22Rv1 (cell line): ENCODE measurements around the gene PAQR9.

Experiments used
- H3K27ac ChIP-seq: fragments of 450-650 bp; 2 replicates; pipeline ENCODE4 v1.5.1; 2017
- ZFX ChIP-seq: fragments of 450-650 bp; IDR thresholded peaks from 2 replicates; pipeline ENCODE4 v1.6.1; 2017; ENCODE audit warnings: antibody characterized with exemption, borderline replicate concordance
- TF ChIP-seq, protein P1 (sequence below): fragments of 450-650 bp; IDR thresholded peaks from 2 replicates; pipeline ENCODE4 v1.5.1; 2017; ENCODE audit warnings: mild to moderate bottlenecking

Gene PAQR9

DNA sequence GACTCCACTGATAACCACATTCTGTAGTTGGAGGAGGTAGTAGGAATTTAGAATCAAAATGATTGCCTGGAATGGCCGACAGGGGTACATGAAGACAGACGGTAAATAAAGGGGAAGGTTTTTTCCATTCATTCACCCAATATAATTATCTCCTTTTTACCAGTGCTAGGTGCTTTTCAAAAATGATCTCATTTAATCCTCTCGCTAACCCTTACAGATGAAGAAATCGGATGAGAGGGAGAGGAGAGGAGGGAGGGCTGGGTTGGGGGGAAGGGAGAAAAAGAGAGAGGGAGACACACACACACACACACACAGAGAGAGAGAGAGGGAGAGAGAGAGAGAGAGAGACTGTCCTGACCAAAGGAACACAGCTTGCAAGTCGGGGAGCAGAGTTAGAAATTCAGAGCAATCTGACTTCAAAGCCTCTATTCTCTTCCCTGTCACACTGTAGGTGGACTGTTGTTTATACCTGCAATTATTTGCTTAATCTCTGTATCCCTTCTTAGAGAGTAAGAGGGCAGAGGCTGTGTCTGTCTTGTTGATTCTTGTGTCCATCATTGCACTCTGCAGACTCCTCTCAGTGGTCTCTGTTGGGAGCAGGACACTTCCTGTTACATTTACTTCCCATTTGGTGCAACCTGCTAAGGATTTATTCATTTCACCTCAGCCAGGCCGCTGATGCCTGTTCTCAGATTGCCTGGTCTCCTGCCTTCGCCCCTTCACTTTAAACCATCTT, 18.7 kb upstream of the PAQR9 start:
- no peak for TF ChIP-seq ZFX
- TF ChIP-seq, protein P1, sequence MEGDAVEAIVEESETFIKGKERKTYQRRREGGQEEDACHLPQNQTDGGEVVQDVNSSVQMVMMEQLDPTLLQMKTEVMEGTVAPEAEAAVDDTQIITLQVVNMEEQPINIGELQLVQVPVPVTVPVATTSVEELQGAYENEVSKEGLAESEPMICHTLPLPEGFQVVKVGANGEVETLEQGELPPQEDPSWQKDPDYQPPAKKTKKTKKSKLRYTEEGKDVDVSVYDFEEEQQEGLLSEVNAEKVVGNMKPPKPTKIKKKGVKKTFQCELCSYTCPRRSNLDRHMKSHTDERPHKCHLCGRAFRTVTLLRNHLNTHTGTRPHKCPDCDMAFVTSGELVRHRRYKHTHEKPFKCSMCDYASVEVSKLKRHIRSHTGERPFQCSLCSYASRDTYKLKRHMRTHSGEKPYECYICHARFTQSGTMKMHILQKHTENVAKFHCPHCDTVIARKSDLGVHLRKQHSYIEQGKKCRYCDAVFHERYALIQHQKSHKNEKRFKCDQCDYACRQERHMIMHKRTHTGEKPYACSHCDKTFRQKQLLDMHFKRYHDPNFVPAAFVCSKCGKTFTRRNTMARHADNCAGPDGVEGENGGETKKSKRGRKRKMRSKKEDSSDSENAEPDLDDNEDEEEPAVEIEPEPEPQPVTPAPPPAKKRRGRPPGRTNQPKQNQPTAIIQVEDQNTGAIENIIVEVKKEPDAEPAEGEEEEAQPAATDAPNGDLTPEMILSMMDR, result no peak
- no peak overlapping the region for H3K27ac ChIP-seq

DNA sequence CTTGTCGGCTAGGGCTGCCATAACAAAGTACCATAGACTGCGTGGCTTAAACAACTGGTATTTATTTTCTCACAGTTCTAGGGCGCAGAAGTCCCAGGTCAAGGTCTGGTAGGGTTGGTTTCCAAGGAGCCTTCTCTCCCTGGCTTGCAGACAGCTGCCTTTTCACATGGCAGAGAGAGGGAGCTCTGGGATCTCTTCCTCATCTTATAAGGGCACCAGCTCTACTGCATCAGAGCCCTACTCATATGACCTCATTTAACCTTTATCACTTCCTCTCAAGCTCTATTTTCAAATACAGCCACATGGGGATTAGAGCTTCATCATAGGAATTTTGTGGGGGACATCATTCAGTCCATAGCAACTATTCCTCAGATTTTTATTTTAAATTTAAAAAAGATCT, 17.6 kb upstream of the PAQR9 start:
- H3K27ac ChIP-seq, result no peak overlapping the region
- no peak for TF ChIP-seq ZFX

DNA sequence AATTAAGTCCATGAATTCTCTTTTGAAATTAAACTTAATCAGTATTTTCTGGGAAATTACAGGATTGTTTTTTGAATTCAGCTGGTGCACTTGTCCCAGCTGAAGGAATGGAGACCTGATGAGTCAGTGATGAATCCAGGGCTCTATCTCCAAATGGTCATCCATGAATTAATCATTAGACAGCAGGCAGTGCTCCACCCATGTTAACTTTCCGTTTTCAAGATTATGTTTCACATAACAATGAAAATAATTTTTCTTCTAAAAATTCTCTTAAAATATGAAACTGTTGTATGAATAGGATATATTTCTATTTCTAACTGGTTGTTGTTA, 13.9 kb upstream of the PAQR9 start:
- no peak for TF ChIP-seq ZFX
- TF ChIP-seq, protein P1, result no peak

DNA sequence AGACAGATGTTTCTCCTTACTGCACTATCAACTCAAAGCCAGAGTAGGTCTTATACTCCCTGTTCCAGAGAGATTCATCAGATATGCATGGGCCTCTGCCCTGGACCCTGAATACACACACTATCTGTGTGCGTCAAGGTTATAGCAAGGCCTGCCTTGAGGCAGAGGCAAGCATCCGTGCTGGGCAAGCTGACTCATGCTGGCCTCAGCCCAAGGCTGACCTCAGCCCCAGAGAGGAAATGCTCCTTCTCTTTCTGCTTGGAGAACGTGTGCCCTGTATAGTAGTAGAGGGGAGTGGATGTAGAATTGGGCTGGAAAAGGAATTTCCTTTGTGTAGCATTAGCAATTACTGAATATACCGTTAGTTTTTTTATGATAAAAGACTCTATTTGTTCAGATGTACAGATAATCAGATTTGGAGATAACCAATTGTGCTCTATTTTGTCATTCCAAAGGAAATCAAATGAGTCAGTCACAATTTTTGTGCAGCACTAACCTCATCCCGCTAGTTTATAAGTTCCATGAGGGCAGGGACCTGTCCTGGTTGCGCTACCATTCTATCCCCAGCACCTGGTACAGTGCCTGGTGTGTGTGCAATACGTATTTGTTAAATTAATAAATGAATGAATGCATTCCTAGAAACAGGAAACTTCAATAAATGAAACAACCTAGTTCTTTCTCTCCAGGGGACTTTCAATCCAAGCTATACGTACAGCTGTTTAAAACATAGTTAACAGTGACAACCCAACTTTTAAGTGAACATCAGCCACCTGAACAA, 13.3 kb upstream of the PAQR9 start:
- no peak for TF ChIP-seq ZFX
- no peak overlapping the region for H3K27ac ChIP-seq

More for the DNA sequence above, 13.9 kb upstream of the PAQR9 start:
- no peak overlapping the region for H3K27ac ChIP-seq

DNA sequence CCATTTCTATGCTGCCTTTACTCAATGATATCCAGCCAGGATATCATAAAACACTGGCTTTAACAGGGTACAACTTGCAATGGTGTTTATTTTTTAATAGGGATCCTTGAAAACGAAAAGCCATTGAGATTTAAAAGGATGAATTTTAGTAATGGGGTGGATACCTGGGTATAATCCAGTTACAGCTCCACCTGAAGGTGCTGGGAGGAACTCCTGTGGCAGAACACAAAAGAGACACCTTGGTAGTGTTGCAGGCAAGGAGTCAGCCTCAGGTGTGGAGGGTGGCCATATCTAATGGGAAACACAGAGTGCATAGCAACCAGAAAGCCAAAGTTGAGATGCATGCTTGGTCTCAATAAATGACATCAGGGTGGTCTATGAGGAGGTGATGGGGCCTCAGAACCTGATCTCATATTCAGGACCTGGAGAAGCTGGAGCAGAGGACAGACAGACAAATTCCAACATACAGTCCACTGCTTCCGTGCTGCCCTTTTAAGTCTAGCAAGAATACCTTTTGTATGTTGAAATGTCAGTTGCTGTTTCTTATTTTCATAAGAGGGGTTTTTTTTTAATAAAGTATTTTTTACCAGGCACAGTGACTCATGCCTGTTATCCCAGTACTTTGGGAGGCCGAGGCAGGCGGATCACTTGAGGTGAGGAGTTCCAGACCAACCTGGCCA, 12.0 kb upstream of the PAQR9 start:
- TF ChIP-seq, protein P1, result peak; percentile 44
- TF ChIP-seq ZFX, result no peak
- H3K27ac ChIP-seq, result no peak overlapping the region

DNA sequence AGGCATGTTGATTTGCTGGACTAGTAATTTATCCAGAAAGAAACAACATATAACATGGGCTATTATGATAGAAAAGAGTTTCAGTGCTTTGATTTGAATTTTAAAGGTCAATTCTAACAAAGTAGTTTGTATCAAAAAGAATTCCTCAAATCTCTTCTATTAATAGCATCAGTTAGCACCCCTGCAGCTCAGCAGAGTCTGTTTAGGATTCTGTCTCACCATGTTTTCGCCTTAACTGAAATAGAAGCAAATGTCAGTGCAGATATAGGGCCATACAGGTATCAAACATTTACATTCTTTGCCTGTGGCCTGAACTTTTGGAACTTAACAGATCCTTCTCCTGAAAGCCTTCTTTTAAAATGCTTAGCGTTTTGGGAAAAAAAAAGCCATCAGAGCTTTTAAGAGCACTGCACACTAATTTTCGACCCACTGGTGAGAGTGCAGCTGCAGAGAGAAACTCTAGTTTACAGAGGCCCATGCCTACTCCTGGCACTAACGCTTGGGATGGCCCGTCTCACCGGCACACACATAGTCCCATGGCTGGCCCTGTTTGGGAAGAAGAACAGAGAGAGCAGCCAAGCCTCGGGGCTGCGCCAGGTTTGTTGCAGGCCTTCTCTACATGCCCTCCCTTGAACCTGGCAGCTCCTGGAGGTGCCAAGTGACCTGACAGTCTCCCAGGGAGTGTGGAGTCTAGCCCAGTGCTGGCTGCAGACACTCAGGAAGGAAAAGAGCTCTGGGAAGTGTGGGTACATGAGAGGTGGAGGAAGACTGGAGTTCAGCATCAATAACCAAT, 9.9 kb upstream of the PAQR9 start:
- H3K27ac ChIP-seq, result no peak overlapping the region
- no peak for TF ChIP-seq ZFX
- TF ChIP-seq, protein P1, result no peak

DNA sequence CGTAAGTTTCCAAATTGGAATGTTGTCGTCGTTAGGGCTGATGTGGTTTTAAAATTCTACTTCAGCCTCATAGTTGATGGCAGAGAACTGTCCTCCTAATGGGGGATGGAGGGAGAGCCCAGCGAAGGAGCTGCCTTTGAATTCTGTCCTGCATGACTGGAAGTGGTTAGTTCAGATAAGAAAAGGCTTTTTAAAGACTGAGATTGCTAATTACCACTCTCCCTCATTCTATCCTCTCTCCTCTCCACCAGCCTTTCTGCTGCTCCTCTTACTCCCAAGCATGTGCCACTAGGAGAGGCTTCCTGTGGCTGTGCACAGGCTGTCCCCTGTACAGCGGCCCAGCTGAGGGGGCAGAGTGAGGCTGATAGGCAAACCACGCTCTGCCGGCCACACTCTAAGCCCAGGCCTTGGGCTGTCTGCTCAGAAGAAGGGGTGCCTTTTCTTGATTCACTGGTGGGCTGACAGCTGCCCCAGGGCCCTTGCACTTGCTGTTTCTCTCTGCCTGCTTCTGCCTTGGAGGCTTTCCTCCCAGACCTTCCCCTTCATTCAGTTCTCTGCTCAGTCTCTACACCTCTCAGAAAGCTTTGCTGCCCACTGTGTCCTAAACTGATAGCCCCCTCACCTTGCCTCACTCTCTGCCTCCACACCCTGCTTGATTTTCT, 8.7 kb upstream of the PAQR9 start:
- no peak for TF ChIP-seq ZFX
- TF ChIP-seq, protein P1, result no peak
- no peak overlapping the region for H3K27ac ChIP-seq
